ENCODE results near the gene IL15RA.
"Not testable (repeated sequence)": the region's sequence is repeated elsewhere in the genome, so short reads cannot be mapped to it uniquely, and the experiment has no call there.

The IL15RA gene

DNA sequence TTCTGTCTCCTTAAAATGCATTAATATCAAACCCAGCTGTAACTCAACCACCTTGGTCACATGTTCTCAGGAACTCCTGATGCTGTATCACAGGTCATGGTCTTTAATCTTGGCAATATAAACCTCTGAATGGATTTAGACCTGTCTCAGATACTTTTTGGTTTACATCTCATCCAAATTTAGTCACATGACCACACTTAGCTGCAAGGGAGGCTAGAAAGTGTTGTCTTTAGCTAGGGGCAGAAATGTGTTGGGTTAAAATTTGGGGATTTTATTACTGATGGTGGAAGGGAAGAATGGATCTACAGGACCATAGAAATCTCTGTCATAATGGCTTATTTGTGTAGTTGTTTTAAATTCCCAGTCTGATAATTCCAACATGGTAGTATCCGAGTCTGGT, 29.6 kb upstream of the IL15RA start:
- Histone ChIP-seq H3K9ac (ENCODE audit: low read length in 5 of 5) (no peak overlapping the region), H3K4me1 (ENCODE audit: control insufficient read depth in 5 of 5, insufficient read depth in 5 of 5, low read length in 5 of 5) (peaks cover 0 to 13% (median 0%) of the 10 kb centered on the region in 5 donors), H3K27me3 (ENCODE audit: control insufficient read depth in 5 of 5, insufficient read depth in 4 of 5, low read length in 5 of 5) (no peaks in the 10 kb centered on the region), H3K4me3 (ENCODE audit: low read depth in 1 of 5, low read length in 5 of 5) (no peak overlapping the region), H3K27ac (ENCODE audit: low read depth, low read length) (no peak overlapping the region), H3K36me3 (ENCODE audit: control insufficient read depth in 5 of 5, insufficient read depth in 5 of 5, low read length in 5 of 5) (no peaks in the 10 kb centered on the region), H3K9me3 (ENCODE audit: control insufficient read depth in 5 of 5, low read length in 5 of 5) (peaks cover 3 to 9% (median 5%) of the 10 kb centered on the region in 5 donors)

DNA sequence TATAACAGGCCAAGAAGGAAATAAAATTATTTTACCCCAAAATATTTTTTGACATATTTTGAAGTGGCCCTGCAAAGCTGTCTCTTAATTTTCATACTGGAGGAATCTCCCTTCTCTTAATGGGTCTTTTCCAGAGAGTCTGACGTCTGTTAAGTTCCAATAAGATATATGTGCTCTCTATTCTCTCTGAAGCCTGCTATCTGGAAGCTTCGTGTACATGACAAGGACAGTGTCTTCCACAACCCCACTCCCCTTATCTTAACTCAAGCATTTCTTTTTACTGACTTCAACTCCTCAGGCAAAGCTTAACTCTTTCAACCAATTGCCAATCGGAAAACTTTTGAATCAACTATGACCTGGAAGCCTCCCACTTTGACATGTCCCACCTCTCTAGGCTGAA, 29.2 kb upstream of the IL15RA start:
- Histone ChIP-seq H3K9me3 (ENCODE audit: control insufficient read depth in 5 of 5, low read length in 5 of 5) (peaks cover 3 to 9% (median 5%) of the 10 kb centered on the region in 5 donors), H3K27me3 (ENCODE audit: control insufficient read depth in 5 of 5, insufficient read depth in 4 of 5, low read length in 5 of 5) (no peaks in the 10 kb centered on the region), H3K4me3 (ENCODE audit: low read depth in 1 of 5, low read length in 5 of 5) (no peak overlapping the region), H3K36me3 (ENCODE audit: control insufficient read depth in 5 of 5, insufficient read depth in 5 of 5, low read length in 5 of 5) (no peaks in the 10 kb centered on the region), H3K27ac (ENCODE audit: low read depth, low read length) (no peak overlapping the region), H3K9ac (ENCODE audit: low read length in 5 of 5) (no peak overlapping the region), H3K4me1 (ENCODE audit: control insufficient read depth in 5 of 5, insufficient read depth in 5 of 5, low read length in 5 of 5) (peaks cover 0 to 13% (median 0%) of the 10 kb centered on the region in 5 donors)

DNA sequence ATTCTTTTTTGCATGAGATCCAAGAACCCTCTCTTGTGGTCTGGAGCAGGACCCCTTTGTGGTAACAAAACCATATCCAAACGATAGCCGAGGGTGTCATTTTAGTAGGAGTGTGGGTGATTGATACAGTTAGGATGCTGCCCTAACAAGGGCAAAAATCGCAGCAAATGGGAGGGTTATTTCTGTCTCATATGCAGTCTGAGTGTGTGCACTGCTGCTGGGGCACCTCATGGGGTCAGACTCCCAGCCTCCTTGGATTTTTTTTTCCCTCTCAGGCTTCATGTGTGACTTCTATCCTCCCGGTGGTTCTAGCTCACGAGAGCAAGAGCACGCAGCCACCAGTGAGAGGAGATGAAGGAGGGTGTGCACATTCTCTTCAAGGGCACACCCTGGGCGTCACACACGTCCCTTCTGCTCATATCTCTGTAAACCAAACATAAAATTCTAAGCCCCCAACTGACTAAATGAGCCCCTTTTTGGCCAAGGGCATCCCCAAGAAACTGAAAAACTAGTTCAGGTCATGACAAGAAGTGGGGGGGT, 28.6 kb upstream of the IL15RA start:
- Histone ChIP-seq H3K27me3 (ENCODE audit: control insufficient read depth in 5 of 5, insufficient read depth in 4 of 5, low read length in 5 of 5) (no peaks in the 10 kb centered on the region), H3K9ac (ENCODE audit: low read length in 5 of 5) (no peak overlapping the region), H3K36me3 (ENCODE audit: control insufficient read depth in 5 of 5, insufficient read depth in 5 of 5, low read length in 5 of 5) (no peaks in the 10 kb centered on the region), H3K4me3 (ENCODE audit: low read depth in 1 of 5, low read length in 5 of 5) (no peak overlapping the region), H3K9me3 (ENCODE audit: control insufficient read depth in 5 of 5, low read length in 5 of 5) (peaks cover 3 to 9% (median 5%) of the 10 kb centered on the region in 5 donors), H3K4me1 (ENCODE audit: control insufficient read depth in 5 of 5, insufficient read depth in 5 of 5, low read length in 5 of 5) (peaks cover 0 to 13% (median 0%) of the 10 kb centered on the region in 5 donors), H3K27ac (ENCODE audit: low read depth, low read length) (no peak overlapping the region)

DNA sequence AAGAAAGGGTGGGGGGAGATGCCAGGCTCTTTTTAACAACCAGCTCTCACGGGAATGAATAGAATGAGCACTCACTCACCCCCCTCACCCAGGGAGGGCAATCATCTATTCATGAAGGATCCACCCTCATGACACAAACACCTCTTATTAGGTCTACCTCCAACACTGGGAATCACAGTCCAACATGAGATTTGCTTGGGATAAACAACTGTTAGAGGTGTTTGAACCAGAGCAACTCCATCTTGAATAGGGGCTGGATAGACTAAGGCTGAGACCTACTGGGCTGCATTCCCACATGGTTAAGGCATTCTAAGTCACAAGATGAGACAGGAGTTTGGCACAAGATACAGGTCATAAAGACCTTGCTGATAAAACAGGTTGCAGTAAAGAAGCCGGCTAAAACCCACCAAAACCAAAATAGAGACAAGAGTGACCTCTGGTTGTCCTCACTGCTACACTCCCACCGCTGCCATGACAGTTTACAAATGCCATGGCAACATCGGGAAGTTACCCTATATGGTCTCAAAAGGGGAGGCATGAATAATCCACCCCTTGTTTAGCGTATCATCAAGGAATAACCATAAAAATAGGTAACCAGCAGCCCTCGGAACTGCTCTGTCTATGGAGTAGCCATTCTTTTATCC, 27.9 kb upstream of the IL15RA start:
- not testable (repeated sequence) for H3K36me3 ChIP-seq (ENCODE audit: control insufficient read depth in 5 of 5, insufficient read depth in 5 of 5, low read length in 5 of 5); H3K27me3 ChIP-seq (ENCODE audit: control insufficient read depth in 5 of 5, insufficient read depth in 4 of 5, low read length in 5 of 5); H3K4me3 ChIP-seq (ENCODE audit: low read depth in 1 of 5, low read length in 5 of 5); H3K9ac ChIP-seq (ENCODE audit: low read length in 5 of 5); H3K27ac ChIP-seq (ENCODE audit: low read depth, low read length); H3K9me3 ChIP-seq (ENCODE audit: control insufficient read depth in 5 of 5, low read length in 5 of 5)
- peaks cover 0 to 13% (median 0%) of the 10 kb centered on the region in 5 donors for H3K4me1 ChIP-seq (ENCODE audit: control insufficient read depth in 5 of 5, insufficient read depth in 5 of 5, low read length in 5 of 5)

DNA sequence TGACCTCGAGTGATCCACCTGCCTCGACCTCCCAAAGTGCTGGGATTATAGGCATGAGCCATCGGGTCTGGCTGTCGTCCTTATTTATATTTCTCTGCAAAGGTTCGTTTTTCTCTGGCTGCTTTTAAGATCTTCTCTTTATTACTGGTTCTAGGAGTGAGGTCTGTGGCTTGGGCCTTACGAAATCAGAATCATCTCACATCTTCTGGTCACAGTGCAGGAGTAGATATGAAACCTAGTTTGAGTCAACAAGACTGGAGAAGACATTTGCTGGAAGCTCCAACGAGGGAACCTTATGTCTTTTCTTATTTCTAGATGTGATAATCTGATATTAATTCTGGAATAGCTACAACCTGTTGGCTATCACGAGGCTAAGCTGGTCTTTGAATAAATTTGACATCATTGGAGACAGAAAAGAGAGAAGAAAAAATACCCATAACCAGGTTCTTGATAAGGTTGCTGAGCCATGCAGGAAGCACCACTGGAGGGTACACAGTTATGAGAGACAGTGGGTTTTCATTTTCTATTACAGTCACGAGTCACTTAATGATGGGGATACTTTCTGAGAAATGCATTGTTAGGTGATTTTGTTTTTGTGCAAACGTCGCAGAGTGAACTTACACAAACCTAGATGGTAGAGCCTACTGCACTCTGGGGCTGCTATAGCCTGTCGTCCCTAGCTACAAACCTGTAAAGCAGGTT, 25.6 kb upstream of the IL15RA start:
- H3K27ac ChIP-seq (ENCODE audit: low read depth, low read length) = no peak overlapping the region
- H3K27me3 ChIP-seq (ENCODE audit: control insufficient read depth in 5 of 5, insufficient read depth in 4 of 5, low read length in 5 of 5) = peaks cover 0 to 2% (median 0%) of the 10 kb centered on the region in 5 donors
- peaks cover 3 to 9% (median 5%) of the 10 kb centered on the region in 5 donors for H3K9me3 ChIP-seq (ENCODE audit: control insufficient read depth in 5 of 5, low read length in 5 of 5)
- H3K36me3 ChIP-seq (ENCODE audit: control insufficient read depth in 5 of 5, insufficient read depth in 5 of 5, low read length in 5 of 5) = no peaks in the 10 kb centered on the region
- no peak overlapping the region for H3K4me3 ChIP-seq (ENCODE audit: low read depth in 1 of 5, low read length in 5 of 5)
- no peak overlapping the region for H3K9ac ChIP-seq (ENCODE audit: low read length in 5 of 5)
- H3K4me1 ChIP-seq (ENCODE audit: control insufficient read depth in 5 of 5, insufficient read depth in 5 of 5, low read length in 5 of 5) = peaks cover 0 to 3% (median 0%) of the 10 kb centered on the region in 5 donors

DNA sequence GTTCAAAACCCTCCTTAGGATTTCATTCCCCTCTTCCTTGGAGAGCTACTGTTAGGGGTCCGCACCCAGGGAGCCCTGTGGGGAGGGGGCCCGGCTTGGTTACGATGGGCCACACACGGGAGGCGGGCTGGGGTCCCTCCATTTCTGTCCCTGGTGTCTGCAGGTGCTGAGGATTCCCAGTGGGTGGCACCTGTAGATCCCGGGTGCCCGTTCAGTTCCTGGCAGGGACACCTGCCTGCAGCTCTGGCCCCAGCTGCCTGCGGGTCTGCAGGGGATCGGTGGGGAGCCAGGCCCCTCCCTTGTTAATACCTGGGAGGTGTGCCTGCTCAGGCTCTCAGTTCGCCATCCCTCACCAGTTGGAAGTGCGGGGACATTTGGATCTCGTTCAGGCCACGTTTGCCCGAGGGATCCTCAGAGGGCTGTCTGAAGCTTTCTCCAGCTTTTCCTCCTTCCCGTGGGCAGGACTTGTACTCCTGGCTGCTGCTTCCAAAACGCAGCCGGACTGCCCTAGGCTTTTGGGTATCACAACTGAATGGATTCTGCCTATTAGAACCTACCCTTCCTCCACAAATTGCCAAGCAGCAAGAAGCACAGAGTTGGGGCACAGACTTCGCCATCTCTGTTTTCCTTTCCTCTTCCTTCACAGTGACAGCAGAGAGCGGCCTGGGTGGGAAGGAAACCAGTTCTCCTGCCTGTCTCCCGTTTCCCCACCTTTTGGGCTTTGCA, 22.3 kb upstream of the IL15RA start:
- Histone ChIP-seq H3K4me1 (ENCODE audit: control insufficient read depth in 5 of 5, insufficient read depth in 5 of 5, low read length in 5 of 5) (peaks cover 0 to 3% (median 0%) of the 10 kb centered on the region in 5 donors), H3K27ac (ENCODE audit: low read depth, low read length) (no peak overlapping the region), H3K9ac (ENCODE audit: low read length in 5 of 5) (no peak overlapping the region), H3K4me3 (ENCODE audit: low read depth in 1 of 5, low read length in 5 of 5) (no peak overlapping the region), H3K27me3 (ENCODE audit: control insufficient read depth in 5 of 5, insufficient read depth in 4 of 5, low read length in 5 of 5) (peaks cover 0 to 2% (median 0%) of the 10 kb centered on the region in 5 donors), H3K9me3 (ENCODE audit: control insufficient read depth in 5 of 5, low read length in 5 of 5) (no peaks in the 10 kb centered on the region), H3K36me3 (ENCODE audit: control insufficient read depth in 5 of 5, insufficient read depth in 5 of 5, low read length in 5 of 5) (no peaks in the 10 kb centered on the region)

DNA sequence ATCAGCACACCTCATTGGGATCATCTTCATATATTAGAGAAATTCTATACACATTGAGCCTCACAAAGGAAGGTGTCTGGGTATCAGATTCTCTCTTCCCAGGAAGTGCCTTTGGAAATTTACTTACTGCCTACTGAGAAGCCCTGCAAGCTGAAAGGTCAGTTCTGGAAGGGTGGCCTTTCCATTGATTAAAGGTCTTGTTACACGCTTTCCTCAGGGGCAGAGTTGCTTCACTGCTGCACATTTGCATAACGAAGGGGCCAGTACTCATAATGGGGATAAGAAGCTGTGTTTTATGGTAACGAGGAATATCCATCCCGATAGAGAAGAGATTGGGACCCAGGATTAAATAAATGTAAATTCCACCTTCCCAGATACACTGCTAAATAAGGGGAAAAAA, 19.4 kb upstream of the IL15RA start:
- Histone ChIP-seq H3K36me3 (ENCODE audit: control insufficient read depth in 5 of 5, insufficient read depth in 5 of 5, low read length in 5 of 5) (peaks cover 0 to 3% (median 0%) of the 10 kb centered on the region in 5 donors), H3K27me3 (ENCODE audit: control insufficient read depth in 5 of 5, insufficient read depth in 4 of 5, low read length in 5 of 5) (peaks cover 0 to 2% (median 0%) of the 10 kb centered on the region in 5 donors), H3K4me3 (ENCODE audit: low read depth in 1 of 5, low read length in 5 of 5) (no peak overlapping the region), H3K4me1 (ENCODE audit: control insufficient read depth in 5 of 5, insufficient read depth in 5 of 5, low read length in 5 of 5) (peaks cover 0 to 3% (median 0%) of the 10 kb centered on the region in 5 donors), H3K9me3 (ENCODE audit: control insufficient read depth in 5 of 5, low read length in 5 of 5) (peaks cover 4 to 10% (median 7%) of the 10 kb centered on the region in 5 donors), H3K27ac (ENCODE audit: low read depth, low read length) (no peak overlapping the region), H3K9ac (ENCODE audit: low read length in 5 of 5) (no peak overlapping the region)

DNA sequence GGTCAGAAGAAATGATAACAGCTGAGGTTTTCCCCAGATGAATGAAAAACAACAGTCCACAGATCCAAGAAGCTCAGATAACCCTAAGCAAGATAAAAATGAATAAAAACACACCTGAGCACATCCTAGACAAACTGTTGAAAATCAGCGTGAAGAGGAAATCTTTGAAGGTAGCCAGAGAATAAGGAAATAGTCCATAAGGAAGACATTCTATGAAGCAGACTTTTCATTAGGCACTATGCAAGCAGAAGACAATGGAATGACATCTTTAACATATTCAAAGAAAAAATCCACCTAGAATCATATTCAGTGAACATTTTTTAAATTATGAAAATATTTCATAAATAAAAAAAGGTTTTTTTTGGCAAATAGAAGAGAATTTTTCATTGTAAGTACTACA, 15.1 kb upstream of the IL15RA start:
- Histone ChIP-seq H3K4me1 (ENCODE audit: control insufficient read depth in 5 of 5, insufficient read depth in 5 of 5, low read length in 5 of 5) (peaks cover 0 to 7% (median 0%) of the 10 kb centered on the region in 5 donors), H3K4me3 (ENCODE audit: low read depth in 1 of 5, low read length in 5 of 5) (no peak overlapping the region), H3K9me3 (ENCODE audit: control insufficient read depth in 5 of 5, low read length in 5 of 5) (peaks cover 6 to 15% (median 11%) of the 10 kb centered on the region in 5 donors), H3K27me3 (ENCODE audit: control insufficient read depth in 5 of 5, insufficient read depth in 4 of 5, low read length in 5 of 5) (no peaks in the 10 kb centered on the region), H3K9ac (ENCODE audit: low read length in 5 of 5) (no peak overlapping the region), H3K27ac (ENCODE audit: low read depth, low read length) (no peak overlapping the region), H3K36me3 (ENCODE audit: control insufficient read depth in 5 of 5, insufficient read depth in 5 of 5, low read length in 5 of 5) (peaks cover 0 to 3% (median 0%) of the 10 kb centered on the region in 5 donors)

DNA sequence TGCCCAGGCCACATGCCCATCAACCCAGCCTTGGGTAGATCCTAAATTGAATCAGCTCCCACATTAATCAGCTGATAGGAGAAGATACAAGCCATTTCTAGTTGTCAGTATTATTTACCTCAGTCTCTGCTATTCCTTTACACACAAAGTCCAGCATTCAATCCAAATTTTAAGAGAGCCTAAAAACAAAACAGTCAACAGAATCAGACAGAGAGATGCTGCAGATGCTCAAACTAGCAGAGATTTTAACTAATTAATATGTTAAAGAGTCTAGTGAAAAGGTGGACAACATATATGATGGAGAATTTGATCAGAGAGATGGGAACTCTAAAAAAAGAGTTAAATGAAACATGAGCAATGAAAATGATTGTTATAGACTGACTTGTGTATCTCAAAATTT, 14.4 kb upstream of the IL15RA start:
- Histone ChIP-seq H3K27me3 (ENCODE audit: control insufficient read depth in 5 of 5, insufficient read depth in 4 of 5, low read length in 5 of 5) (no peaks in the 10 kb centered on the region), H3K4me3 (ENCODE audit: low read depth in 1 of 5, low read length in 5 of 5) (no peak overlapping the region), H3K36me3 (ENCODE audit: control insufficient read depth in 5 of 5, insufficient read depth in 5 of 5, low read length in 5 of 5) (peaks cover 0 to 3% (median 0%) of the 10 kb centered on the region in 5 donors), H3K9me3 (ENCODE audit: control insufficient read depth in 5 of 5, low read length in 5 of 5) (peaks cover 6 to 15% (median 11%) of the 10 kb centered on the region in 5 donors), H3K9ac (ENCODE audit: low read length in 5 of 5) (no peak overlapping the region), H3K4me1 (ENCODE audit: control insufficient read depth in 5 of 5, insufficient read depth in 5 of 5, low read length in 5 of 5) (peaks cover 0 to 7% (median 5%) of the 10 kb centered on the region in 5 donors), H3K27ac (ENCODE audit: low read depth, low read length) (no peak overlapping the region)

Data from subcutaneous abdominal adipose tissue (tissue), 5 donors.